Liver (tissue), 10 donors: ENCODE results near the gene MLF2. TPM values are rescaled to one million over a fixed set of nuclear protein-coding genes. Genes with fewer than 3 reads are reported as not detected.

Experiments
- DNase-seq: peaks from one replicate; pipeline ENCODE4 v3.0.0-alpha.2; 2017; ENCODE audit warnings: low spot score
- H3K27ac ChIP-seq, 2 donors: one replicate each; pipeline ENCODE4 v1.7.0; 2013; ENCODE audit warnings: inconsistent platforms in 2 of 2, low read length in 2 of 2, control low read depth in 1 of 2, low read depth in 1 of 2, mild to moderate bottlenecking in 1 of 2
- H3K27me3 ChIP-seq, 4 donors: one replicate each; pipeline versions ENCODE4 v1.6.1 to v1.7.0; 2013; ENCODE audit warnings: low read length in 3 of 4, inconsistent platforms in 1 of 4, mild to moderate bottlenecking in 1 of 4, moderate library complexity in 1 of 4; ENCODE audit not compliant: control insufficient read depth in 4 of 4, insufficient read depth in 4 of 4
- H3K36me3 ChIP-seq, 4 donors: one replicate each; pipeline versions ENCODE4 v1.6.1 to v1.7.0; 2013; ENCODE audit warnings: low read length in 3 of 4, mild to moderate bottlenecking in 3 of 4, low read depth in 1 of 4, moderate library complexity in 1 of 4; ENCODE audit not compliant: control insufficient read depth in 4 of 4, insufficient read depth in 3 of 4
- H3K4me1 ChIP-seq, 4 donors: one replicate each; pipeline versions ENCODE4 v1.6.1 to v1.7.0; 2013; ENCODE audit warnings: low read length in 3 of 4, mild to moderate bottlenecking in 3 of 4, moderate library complexity in 1 of 4; ENCODE audit not compliant: control insufficient read depth in 4 of 4, insufficient read depth in 4 of 4
- H3K4me3 ChIP-seq, 3 donors: one replicate each; pipeline versions ENCODE4 v1.6.1 to v1.7.0; 2013; ENCODE audit warnings: low read length in 3 of 3, control low read depth in 1 of 3, low read depth in 1 of 3, mild to moderate bottlenecking in 1 of 3
- H3K9ac ChIP-seq, 2 donors: one replicate each; pipeline ENCODE4 v1.7.0; 2013; ENCODE audit warnings: low read length in 2 of 2, mild to moderate bottlenecking in 2 of 2, moderate library complexity in 2 of 2, control low read depth in 1 of 2, low read depth in 1 of 2
- H3K9me3 ChIP-seq, 4 donors: one replicate each; pipeline versions ENCODE4 v1.6.1 to v1.7.0; 2013; ENCODE audit warnings: low read length in 3 of 4; ENCODE audit not compliant: control insufficient read depth in 4 of 4
- GABPA ChIP-seq, 2 donors: IDR thresholded peaks in 1 of 2; conservative IDR thresholded peaks in 1 of 2; 2 replicates each; pipeline ENCODE4 v1.6.1; 2016; ENCODE audit warnings: antibody characterized with exemption in 2 of 2, mild to moderate bottlenecking in 1 of 2, moderate library complexity in 1 of 2
- HNF4A ChIP-seq, 2 donors: conservative IDR thresholded peaks; 2 replicates each; pipeline ENCODE4 v1.6.1; 2016; ENCODE audit warnings: antibody characterized with exemption in 2 of 2, mild to moderate bottlenecking in 2 of 2
- HNF4G ChIP-seq: IDR thresholded peaks from 2 replicates; pipeline ENCODE4 v1.6.1; 2016; ENCODE audit warnings: antibody characterized with exemption
- JUND ChIP-seq, 2 donors: IDR thresholded peaks; 2 replicates each; pipeline ENCODE4 v1.6.1; 2016; ENCODE audit warnings: antibody characterized with exemption in 2 of 2
- MAX ChIP-seq: IDR thresholded peaks from 2 replicates; pipeline ENCODE4 v1.6.1; 2016; ENCODE audit warnings: antibody characterized with exemption
- NR2F2 ChIP-seq: IDR thresholded peaks from 2 replicates; pipeline ENCODE4 v1.6.1; 2016; ENCODE audit warnings: antibody characterized with exemption
- REST ChIP-seq: IDR thresholded peaks from 2 replicates; pipeline ENCODE4 v1.6.1; 2016; ENCODE audit warnings: antibody characterized with exemption, mild to moderate bottlenecking
- SP1 ChIP-seq: IDR thresholded peaks from 2 replicates; pipeline ENCODE4 v1.6.1; 2018; ENCODE audit warnings: antibody characterized with exemption, mild to moderate bottlenecking
- YY1 ChIP-seq: IDR thresholded peaks from 2 replicates; pipeline ENCODE4 v1.6.1; 2016; ENCODE audit warnings: antibody characterized with exemption, mild to moderate bottlenecking
- whole genome bisulfite sequencing: extraction: QIAGEN DNeasy Blood & Tissue Kit; methylation state at CpG from one replicate; pipeline ENCODE4 v1.1.7; 2013; 5-methylcytosine and 5-hydroxymethylcytosine counted together
- polyA plus RNA-seq, 2 donors: library from polyadenylated mRNA; stranded (reverse) in 1 of 2; unstranded in 1 of 2; fragments of 200-250 nt in 1 of 2; fragments of >200 nt in 1 of 2; fragmentation: Nextera tagmentation in 1 of 2; extraction: Ambion mirVana in 1 of 2; gene quantifications; one replicate each; pipeline versions ENCODE4 v1.2.1 to v1.2.3, GENCODE V29; 2013 to 2015
- small RNA-seq: library from RNA; depleted of rRNA; stranded (forward); fragments of <200 nt; gene quantifications from one replicate; pipeline ENCODE3, GENCODE V24; 2014
- total RNA-seq, 2 donors: library from RNA; depleted of rRNA; stranded (reverse); fragments of >200 nt; gene quantifications; one replicate each; pipeline ENCODE4 v1.2.3, GENCODE V29; 2014
- donor health status: healthy.
- donor health status: healthy.
- donor health status: healthy.
- donor health status: healthy.
- donor health status: healthy.

Gene MLF2
- total and polyA plus RNA-seq, 4 donors, result 59.6 to 235 (median 163) TPM

GRCh38 chr12:6699259-6699988, 53.5 kb downstream of the MLF2 start (continued):
- TF ChIP-seq REST (no peak), JUND (IDR thresholded peaks at IDR 0.05) (no peak), SP1 (no peak), HNF4A (conservative IDR thresholded peaks at IDR 0.05) (no peak), GABPA (IDR thresholded peaks at IDR 0.05 in 1 of 2, conservative IDR thresholded peaks at IDR 0.05 in 1 of 2) (no peak)

- TF ChIP-seq HNF4G, result no peak
- TF ChIP-seq YY1, result no peak
- TF ChIP-seq NR2F2, result no peak
- TF ChIP-seq MAX, result no peak
- no peak for TF ChIP-seq SP1
- H3K27me3 ChIP-seq, result peaks cover 0 to 22% (median 13%) of the 10 kb centered on the region in 4 donors
Observed at GRCh38 chr12:6698352-6699046, 54.4 kb downstream of the MLF2 start.

More at GRCh38 chr12:6698352-6699046, 54.4 kb downstream of the MLF2 start:
- Histone ChIP-seq H3K9ac (no peak overlapping the region), H3K4me1 (peaks cover 3 to 10% (median 5%) of the 10 kb centered on the region in 4 donors), H3K27ac (no peak overlapping the region), H3K9me3 (no peaks in the 10 kb centered on the region), H3K36me3 (no peaks in the 10 kb centered on the region), H3K4me3 (no peak overlapping the region)
- DNase-seq, result no peak
- 48% methylated on average over 8 of the region's 8 CpGs for WGBS

Small RNAs within 50 kb of the gene (small RNA-seq; reads per million reads assigned to genes)
- not detected for gene RNU6-781P

Other genes starting within 250 kb of the MLF2 start
- 1,000 to 10,000 TPM; 1,234 to 1,389 TPM for gene GAPDH, start 218.6 kb downstream of the MLF2 start, total RNA-seq
- 1,000 to 10,000 TPM; 1,299 to 2,082 TPM for gene GAPDH, start 218.6 kb downstream of the MLF2 start, polyA plus RNA-seq
- gene IFFO1, start 197.1 kb downstream of the MLF2 start, total RNA-seq, result 1 to 10 TPM; 4.8 to 5.9 TPM
- gene IFFO1, start 197.1 kb downstream of the MLF2 start, polyA plus RNA-seq, result 1 to 10 TPM; 5.9 to 7.6 TPM
- 10 to 100 TPM in 1 of 2 donors, 1 to 10 TPM in 1; 4.8 to 22.3 TPM for gene NOP2, start 184.8 kb downstream of the MLF2 start, total RNA-seq
- gene NOP2, start 184.8 kb downstream of the MLF2 start, polyA plus RNA-seq, result 10 to 100 TPM; 12.5 to 15.6 TPM
- 100 to 1,000 TPM; 101 TPM for gene CHD4, start 145.8 kb downstream of the MLF2 start, total RNA-seq
- 10 to 100 TPM; 53.6 to 53.8 TPM for gene CHD4, start 145.8 kb downstream of the MLF2 start, polyA plus RNA-seq
- 1 to 10 TPM in 1 of 2 donors, under 1 TPM in 1; 0.84 to 2.0 TPM for gene LPAR5, start 117.2 kb downstream of the MLF2 start, total RNA-seq
- 1 to 10 TPM in 1 of 2 donors, under 1 TPM in 1; 0.58 to 1.3 TPM for gene LPAR5, start 117.2 kb downstream of the MLF2 start, polyA plus RNA-seq
- 1 to 10 TPM in 1 of 2 donors, under 1 TPM in 1; 0.50 to 1.5 TPM for gene ACRBP, start 105.7 kb downstream of the MLF2 start, total RNA-seq
- gene ACRBP, start 105.7 kb downstream of the MLF2 start, polyA plus RNA-seq, result under 1 TPM; 0.39 to 0.80 TPM
- gene ING4, start 90.0 kb downstream of the MLF2 start, total RNA-seq, result 10 to 100 TPM; 14.9 to 15.5 TPM
- gene ING4, start 90.0 kb downstream of the MLF2 start, polyA plus RNA-seq, result 10 to 100 TPM; 13.9 to 18.1 TPM
- gene ZNF384, start 63.8 kb downstream of the MLF2 start, total RNA-seq, result 10 to 100 TPM in 1 of 2 donors, 1 to 10 TPM in 1; 8.5 to 11.5 TPM
- gene ZNF384, start 63.8 kb downstream of the MLF2 start, polyA plus RNA-seq, result 10 to 100 TPM in 1 of 2 donors, 1 to 10 TPM in 1; 3.9 to 12.7 TPM
- not detected for gene PIANP, start 52.3 kb downstream of the MLF2 start, total RNA-seq
- gene PIANP, start 52.3 kb downstream of the MLF2 start, polyA plus RNA-seq, result under 1 TPM in 1 of 2 donors, not detected in 1; 0.03 TPM
- 10 to 100 TPM; 26.0 to 31.3 TPM for gene COPS7A, start 29.1 kb downstream of the MLF2 start, total RNA-seq
- gene COPS7A, start 29.1 kb downstream of the MLF2 start, polyA plus RNA-seq, result 10 to 100 TPM; 33.5 to 37.7 TPM
- 100 to 1,000 TPM in 1 of 2 donors, 10 to 100 TPM in 1; 26.3 to 106 TPM for gene PTMS, start 13.2 kb upstream of the MLF2 start, total RNA-seq
- gene PTMS, start 13.2 kb upstream of the MLF2 start, polyA plus RNA-seq, result 100 to 1,000 TPM; 103 to 261 TPM
- under 1 TPM; 0.14 to 0.42 TPM for gene LAG3, start 19.4 kb upstream of the MLF2 start, total RNA-seq
- 1 to 10 TPM in 1 of 2 donors, under 1 TPM in 1; 0.53 to 1.2 TPM for gene LAG3, start 19.4 kb upstream of the MLF2 start, polyA plus RNA-seq
- 10 to 100 TPM; 22.5 to 44.8 TPM for gene CD4, start 36.4 kb upstream of the MLF2 start, total RNA-seq
- gene CD4, start 36.4 kb upstream of the MLF2 start, polyA plus RNA-seq, result 10 to 100 TPM; 15.9 to 41.5 TPM
- 1 to 10 TPM in 1 of 2 donors, under 1 TPM in 1; 0.59 to 2.1 TPM for gene GPR162, start 68.7 kb upstream of the MLF2 start, total RNA-seq
- 1 to 10 TPM; 1.4 to 2.4 TPM for gene GPR162, start 68.7 kb upstream of the MLF2 start, polyA plus RNA-seq
- gene P3H3, start 75.3 kb upstream of the MLF2 start, total RNA-seq, result 1 to 10 TPM; 1.5 to 1.9 TPM
- gene P3H3, start 75.3 kb upstream of the MLF2 start, polyA plus RNA-seq, result 1 to 10 TPM in 1 of 2 donors, under 1 TPM in 1; 0.42 to 1.7 TPM
- gene GNB3, start 87.8 kb upstream of the MLF2 start, total RNA-seq, result under 1 TPM in 1 of 2 donors, not detected in 1; under 0.01 TPM
- under 1 TPM in 1 of 2 donors, not detected in 1; 0.12 TPM for gene GNB3, start 87.8 kb upstream of the MLF2 start, polyA plus RNA-seq
- 10 to 100 TPM in 1 of 2 donors, under 1 TPM in 1; 0.25 to 26.0 TPM for gene CDCA3, start 98.1 kb upstream of the MLF2 start, total RNA-seq
- 1 to 10 TPM; 1.3 to 3.9 TPM for gene CDCA3, start 98.1 kb upstream of the MLF2 start, polyA plus RNA-seq
- gene USP5, start 99.0 kb upstream of the MLF2 start, total RNA-seq, result 10 to 100 TPM; 39.8 to 41.0 TPM
- 10 to 100 TPM; 15.2 to 31.6 TPM for gene USP5, start 99.0 kb upstream of the MLF2 start, polyA plus RNA-seq
- 100 to 1,000 TPM; 190 to 252 TPM for gene TPI1, start 114.4 kb upstream of the MLF2 start, total RNA-seq
- 100 to 1,000 TPM; 540 to 547 TPM for gene TPI1, start 114.4 kb upstream of the MLF2 start, polyA plus RNA-seq
- gene SPSB2, start 120.2 kb upstream of the MLF2 start, total RNA-seq, result 1 to 10 TPM; 3.2 to 4.3 TPM
- 1 to 10 TPM; 3.9 to 4.6 TPM for gene SPSB2, start 120.2 kb upstream of the MLF2 start, polyA plus RNA-seq
- 1 to 10 TPM; 2.0 to 3.6 TPM for gene LRRC23, start 151.7 kb upstream of the MLF2 start, total RNA-seq
- 1 to 10 TPM in 1 of 2 donors, under 1 TPM in 1; 0.92 to 2.3 TPM for gene LRRC23, start 151.7 kb upstream of the MLF2 start, polyA plus RNA-seq
- 1 to 10 TPM; 1.1 to 3.1 TPM for gene ENO2, start 161.4 kb upstream of the MLF2 start, total RNA-seq
- gene ENO2, start 161.4 kb upstream of the MLF2 start, polyA plus RNA-seq, result 1 to 10 TPM; 1.3 to 1.6 TPM
- gene ATN1, start 174.8 kb upstream of the MLF2 start, total RNA-seq, result 10 to 100 TPM in 1 of 2 donors, 1 to 10 TPM in 1; 3.6 to 10.2 TPM
- gene ATN1, start 174.8 kb upstream of the MLF2 start, polyA plus RNA-seq, result 10 to 100 TPM in 1 of 2 donors, 1 to 10 TPM in 1; 5.6 to 12.6 TPM
- not detected for gene RNU7-1, start 190.7 kb upstream of the MLF2 start, total RNA-seq
- not detected for gene RNU7-1, start 190.7 kb upstream of the MLF2 start, polyA plus RNA-seq
- gene C12orf57, start 190.9 kb upstream of the MLF2 start, total RNA-seq, result 10 to 100 TPM; 49.2 to 53.8 TPM
- 100 to 1,000 TPM in 1 of 2 donors, 10 to 100 TPM in 1; 77.7 to 193 TPM for gene C12orf57, start 190.9 kb upstream of the MLF2 start, polyA plus RNA-seq
- gene PTPN6, start 198.2 kb upstream of the MLF2 start, total RNA-seq, result 10 to 100 TPM; 19.7 to 41.0 TPM
- gene PTPN6, start 198.2 kb upstream of the MLF2 start, polyA plus RNA-seq, result 10 to 100 TPM; 15.2 to 19.4 TPM
- 10 to 100 TPM; 82.7 to 99.1 TPM for gene PHB2, start 217.5 kb upstream of the MLF2 start, total RNA-seq
- gene PHB2, start 217.5 kb upstream of the MLF2 start, polyA plus RNA-seq, result 100 to 1,000 TPM; 107 to 133 TPM
- gene EMG1, start 217.8 kb upstream of the MLF2 start, total RNA-seq, result 10 to 100 TPM; 14.7 to 18.0 TPM
- 10 to 100 TPM; 11.5 to 28.6 TPM for gene EMG1, start 217.8 kb upstream of the MLF2 start, polyA plus RNA-seq